ENCODE data around the gene CAMK2B. TPM values are rescaled to one million over a fixed set of nuclear protein-coding genes. Genes with fewer than 3 reads are reported as not detected.
"Not testable (repeated sequence)": the region's sequence is repeated elsewhere in the genome, so short reads cannot be mapped to it uniquely, and the experiment has no call there.

CAMK2B gene
- total and polyA plus RNA-seq, 4 experiments from 2014 or later = not detected

- Histone ChIP-seq H3K4me1 (ENCODE audit: insufficient read depth, low read length) (no peaks in the 10 kb centered on the region), H3K9me3 (ENCODE audit: control insufficient read depth in 1 of 2, low read length in 2 of 2) (no peaks in the 10 kb centered on the region), H3K4me3 (ENCODE audit: low read length in 2 of 2) (no peak overlapping the region), H3K27ac (ENCODE audit: low read depth, low read length) (no peak overlapping the region), H3K36me3 (ENCODE audit: insufficient read depth, low read length) (no peaks in the 10 kb centered on the region), H3K27me3 (ENCODE audit: insufficient read depth, low read length) (no peaks in the 10 kb centered on the region)
- H3K4me1 Mint-ChIP-seq = no peaks in the 10 kb centered on the region
- intact Hi-C loops (cut with micrococcal nuclease) = no loop called here
- no peak overlapping the region for H3K4me3 Mint-ChIP-seq
- H3K27ac Mint-ChIP-seq = no peak overlapping the region
- H3K36me3 Mint-ChIP-seq = no peaks in the 10 kb centered on the region
- peaks cover 7 to 26% of the 10 kb centered on the region in 2 donors for H3K27me3 Mint-ChIP-seq
- peaks cover 0 to 4% (median 0%) of the 10 kb centered on the region in 8 donors for H3K9me3 Mint-ChIP-seq
- DNase-seq = no peak
- CTCF ChIA-PET (ENCODE audit: partially characterized antibody) = no interaction called here
- POLR2A ChIA-PET (ENCODE audit: partially characterized antibody) = no interaction called here
These were observed 149.7 kb downstream of the CAMK2B start for GRCh38 chr7:44175730-44176129.

- DNase-seq; H3K27ac ChIP-seq (ENCODE audit: low read depth, low read length); intact Hi-C loops (cut with micrococcal nuclease); H3K4me3 Mint-ChIP-seq; H3K4me1 ChIP-seq (ENCODE audit: insufficient read depth, low read length); H3K4me1 Mint-ChIP-seq; H3K4me3 ChIP-seq (ENCODE audit: low read length in 2 of 2); H3K36me3 ChIP-seq (ENCODE audit: insufficient read depth, low read length); H3K9me3 Mint-ChIP-seq; CTCF ChIA-PET (ENCODE audit: partially characterized antibody); H3K9me3 ChIP-seq (ENCODE audit: control insufficient read depth in 1 of 2, low read length in 2 of 2); H3K36me3 Mint-ChIP-seq; H3K27me3 ChIP-seq (ENCODE audit: insufficient read depth, low read length); POLR2A ChIA-PET (ENCODE audit: partially characterized antibody): not testable (repeated sequence)
- Mint-ChIP-seq H3K27ac (peak overlapping the region in 1 of 7 donors; percentile 34), H3K27me3 (peaks cover 9 to 26% of the 10 kb centered on the region in 2 donors)
These were observed 150.8 kb downstream of the CAMK2B start for GRCh38 chr7:44174694-44174948.

- CTCF ChIA-PET (ENCODE audit: partially characterized antibody) = interaction anchor here (0.8 kb wide), 1 partner anchor 89 kb away, joined by 3 read pairs; no protein-coding TSS in a partner anchor
- H3K27ac Mint-ChIP-seq = peak overlapping the region in 1 of 7 donors; percentile 34
These were observed 151.3 kb downstream of the CAMK2B start for GRCh38 chr7:44173911-44174693.

GRCh38 chr7:44172803-44173424 lies 152.5 kb downstream of the CAMK2B start:
- DNase-seq = no peak
- H3K36me3 Mint-ChIP-seq = no peaks in the 10 kb centered on the region
- H3K4me1 Mint-ChIP-seq = peaks cover 0 to under 1% (median under 1%) of the 10 kb centered on the region in 4 donors
- H3K4me1 ChIP-seq (ENCODE audit: insufficient read depth, low read length) = no peaks in the 10 kb centered on the region
- no peak overlapping the region for H3K27ac Mint-ChIP-seq
- no peak overlapping the region for H3K4me3 ChIP-seq (ENCODE audit: low read length in 2 of 2)
- H3K27me3 Mint-ChIP-seq = peaks cover 8 to 18% of the 10 kb centered on the region in 2 donors
- intact Hi-C loops (cut with micrococcal nuclease) = no loop called here
- H3K36me3 ChIP-seq (ENCODE audit: insufficient read depth, low read length) = no peaks in the 10 kb centered on the region
- no peaks in the 10 kb centered on the region for H3K9me3 ChIP-seq (ENCODE audit: control insufficient read depth in 1 of 2, low read length in 2 of 2)
- ChIA-PET POLR2A (ENCODE audit: partially characterized antibody) (no interaction called here), CTCF (ENCODE audit: partially characterized antibody) (no interaction called here)
- peaks cover 0 to 4% (median 0%) of the 10 kb centered on the region in 8 donors for H3K9me3 Mint-ChIP-seq
- no peak overlapping the region for H3K27ac ChIP-seq (ENCODE audit: low read depth, low read length)
- no peaks in the 10 kb centered on the region for H3K27me3 ChIP-seq (ENCODE audit: insufficient read depth, low read length)
- no peak overlapping the region for H3K4me3 Mint-ChIP-seq

More at GRCh38 chr7:44173911-44174693, 151.3 kb downstream of the CAMK2B start:
- DNase-seq = no peak
- Mint-ChIP-seq H3K36me3 (no peaks in the 10 kb centered on the region), H3K27me3 (peaks cover 9 to 22% of the 10 kb centered on the region in 2 donors), H3K4me3 (no peak overlapping the region), H3K9me3 (peaks cover 0 to 4% (median 0%) of the 10 kb centered on the region in 8 donors), H3K4me1 (no peaks in the 10 kb centered on the region)
- no peaks in the 10 kb centered on the region for H3K27me3 ChIP-seq (ENCODE audit: insufficient read depth, low read length)
- H3K4me3 ChIP-seq (ENCODE audit: low read length in 2 of 2) = no peak overlapping the region
- POLR2A ChIA-PET (ENCODE audit: partially characterized antibody) = no interaction called here
- H3K36me3 ChIP-seq (ENCODE audit: insufficient read depth, low read length) = no peaks in the 10 kb centered on the region
- H3K27ac ChIP-seq (ENCODE audit: low read depth, low read length) = no peak overlapping the region
- intact Hi-C loops (cut with micrococcal nuclease) = no loop called here
- H3K4me1 ChIP-seq (ENCODE audit: insufficient read depth, low read length) = no peaks in the 10 kb centered on the region
- no peaks in the 10 kb centered on the region for H3K9me3 ChIP-seq (ENCODE audit: control insufficient read depth in 1 of 2, low read length in 2 of 2)

- no peaks in the 10 kb centered on the region for H3K36me3 ChIP-seq (ENCODE audit: insufficient read depth, low read length)
- Mint-ChIP-seq H3K4me3 (no peak overlapping the region), H3K27me3 (peaks cover 5 to 14% of the 10 kb centered on the region in 2 donors), H3K36me3 (no peaks in the 10 kb centered on the region), H3K27ac (no peak overlapping the region), H3K9me3 (peaks cover 0 to 4% (median 0%) of the 10 kb centered on the region in 8 donors), H3K4me1 (peaks cover 0 to 6% (median 3%) of the 10 kb centered on the region in 4 donors)
- no peaks in the 10 kb centered on the region for H3K4me1 ChIP-seq (ENCODE audit: insufficient read depth, low read length)
- CTCF ChIA-PET (ENCODE audit: partially characterized antibody) = no interaction called here
- no peaks in the 10 kb centered on the region for H3K27me3 ChIP-seq (ENCODE audit: insufficient read depth, low read length)
- no peak overlapping the region for H3K4me3 ChIP-seq (ENCODE audit: low read length in 2 of 2)
- intact Hi-C loops (cut with micrococcal nuclease) = no loop called here
- no peak for DNase-seq
- POLR2A ChIA-PET (ENCODE audit: partially characterized antibody) = no interaction called here
- H3K9me3 ChIP-seq (ENCODE audit: control insufficient read depth in 1 of 2, low read length in 2 of 2) = no peaks in the 10 kb centered on the region
- no peak overlapping the region for H3K27ac ChIP-seq (ENCODE audit: low read depth, low read length)
These were observed 153.0 kb downstream of the CAMK2B start for GRCh38 chr7:44172352-44172751.

- H3K9me3 Mint-ChIP-seq; H3K27me3 ChIP-seq (ENCODE audit: insufficient read depth, low read length); H3K4me3 ChIP-seq (ENCODE audit: low read length in 2 of 2); CTCF ChIA-PET (ENCODE audit: partially characterized antibody); H3K27ac ChIP-seq (ENCODE audit: low read depth, low read length); intact Hi-C loops (cut with micrococcal nuclease); H3K4me1 ChIP-seq (ENCODE audit: insufficient read depth, low read length); H3K36me3 ChIP-seq (ENCODE audit: insufficient read depth, low read length); H3K4me3 Mint-ChIP-seq; DNase-seq; H3K27me3 Mint-ChIP-seq; H3K9me3 ChIP-seq (ENCODE audit: control insufficient read depth in 1 of 2, low read length in 2 of 2); H3K36me3 Mint-ChIP-seq; POLR2A ChIA-PET (ENCODE audit: partially characterized antibody); H3K4me1 Mint-ChIP-seq; H3K27ac Mint-ChIP-seq: not testable (repeated sequence)
These were observed 153.5 kb downstream of the CAMK2B start for GRCh38 chr7:44171901-44172300.

- Histone ChIP-seq H3K4me1 (ENCODE audit: insufficient read depth, low read length) (no peaks in the 10 kb centered on the region), H3K36me3 (ENCODE audit: insufficient read depth, low read length) (no peaks in the 10 kb centered on the region), H3K4me3 (ENCODE audit: low read length in 2 of 2) (no peak overlapping the region), H3K9me3 (ENCODE audit: control insufficient read depth in 1 of 2, low read length in 2 of 2) (no peaks in the 10 kb centered on the region), H3K27me3 (ENCODE audit: insufficient read depth, low read length) (no peaks in the 10 kb centered on the region), H3K27ac (ENCODE audit: low read depth, low read length) (no peak overlapping the region)
- Mint-ChIP-seq H3K4me1 (peaks cover 0 to 7% (median 3%) of the 10 kb centered on the region in 4 donors), H3K4me3 (no peak overlapping the region), H3K36me3 (no peaks in the 10 kb centered on the region), H3K9me3 (peaks cover 0 to 3% (median 0%) of the 10 kb centered on the region in 8 donors), H3K27me3 (peaks cover 0 to 3% of the 10 kb centered on the region in 2 donors), H3K27ac (peak overlapping the region in 1 of 7 donors; percentile 22)
- ChIA-PET CTCF (ENCODE audit: partially characterized antibody) (no interaction called here), POLR2A (ENCODE audit: partially characterized antibody) (no interaction called here)
- DNase-seq = no peak
- intact Hi-C loops (cut with micrococcal nuclease) = no loop called here
These were observed 157.5 kb downstream of the CAMK2B start for GRCh38 chr7:44167920-44168319.

Data from CD4-positive, alpha-beta memory T cell (primary cell).